B cell (primary cell): Measurements from ENCODE around the gene DHRS7B.
"Not testable (repeated sequence)": the region's sequence is repeated elsewhere in the genome, so short reads cannot be mapped to it uniquely, and the experiment has no call there.

Experiments used
- EZH2 ChIP-seq: IDR thresholded peaks from 2 replicates; pipeline ENCODE4 v1.6.1; 2012; ENCODE audit warnings: borderline replicate concordance, low read depth, mild to moderate bottlenecking, moderate library complexity, low read length; ENCODE audit not compliant: insufficient read depth, poor library complexity, severe bottlenecking
- TF ChIP-seq, protein P1 (sequence below): fragments of 200-600 bp; IDR thresholded peaks from one replicate; pipeline ENCODE4 v1.8.0; 2022; ENCODE audit warnings: antibody characterized with exemption, mild to moderate bottlenecking

DNA sequence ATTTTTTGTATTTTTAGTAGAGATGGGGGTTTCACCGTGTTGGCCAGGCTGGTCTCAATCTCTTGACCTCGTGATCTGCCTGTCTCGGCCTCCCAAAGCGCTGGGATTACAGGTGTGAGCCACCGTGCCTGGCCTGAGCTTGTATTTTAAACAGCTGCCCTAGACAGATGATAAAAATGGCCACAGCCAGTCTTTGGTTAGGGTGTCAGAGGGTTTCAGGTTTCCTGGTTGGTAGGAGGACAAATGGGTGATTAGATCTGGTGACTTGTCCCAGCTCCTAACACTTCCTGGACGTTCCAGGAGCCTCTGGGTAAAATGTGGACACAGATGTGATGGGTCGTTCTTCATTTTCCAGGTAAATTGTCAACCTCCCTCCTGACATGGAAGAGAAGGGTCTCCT, 65.7 kb downstream of the DHRS7B start:
- TF ChIP-seq EZH2, result not testable (repeated sequence)
- TF ChIP-seq, protein P1, sequence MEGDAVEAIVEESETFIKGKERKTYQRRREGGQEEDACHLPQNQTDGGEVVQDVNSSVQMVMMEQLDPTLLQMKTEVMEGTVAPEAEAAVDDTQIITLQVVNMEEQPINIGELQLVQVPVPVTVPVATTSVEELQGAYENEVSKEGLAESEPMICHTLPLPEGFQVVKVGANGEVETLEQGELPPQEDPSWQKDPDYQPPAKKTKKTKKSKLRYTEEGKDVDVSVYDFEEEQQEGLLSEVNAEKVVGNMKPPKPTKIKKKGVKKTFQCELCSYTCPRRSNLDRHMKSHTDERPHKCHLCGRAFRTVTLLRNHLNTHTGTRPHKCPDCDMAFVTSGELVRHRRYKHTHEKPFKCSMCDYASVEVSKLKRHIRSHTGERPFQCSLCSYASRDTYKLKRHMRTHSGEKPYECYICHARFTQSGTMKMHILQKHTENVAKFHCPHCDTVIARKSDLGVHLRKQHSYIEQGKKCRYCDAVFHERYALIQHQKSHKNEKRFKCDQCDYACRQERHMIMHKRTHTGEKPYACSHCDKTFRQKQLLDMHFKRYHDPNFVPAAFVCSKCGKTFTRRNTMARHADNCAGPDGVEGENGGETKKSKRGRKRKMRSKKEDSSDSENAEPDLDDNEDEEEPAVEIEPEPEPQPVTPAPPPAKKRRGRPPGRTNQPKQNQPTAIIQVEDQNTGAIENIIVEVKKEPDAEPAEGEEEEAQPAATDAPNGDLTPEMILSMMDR, result not testable (repeated sequence)
